Uterus (tissue), 4 donors: Measurements from ENCODE around the gene CENPQ. TPM values are rescaled to one million over a fixed set of nuclear protein-coding genes. Genes with fewer than 3 reads are reported as not detected.

Experiments used
- DNase-seq, 2 donors: peaks; one replicate each; pipeline ENCODE4 v3.0.0-alpha.2; 2019 to 2020
- H3K27ac ChIP-seq, 2 donors: fragments of 200-600 bp; sonication (generic); 1 replicate in 1 of 2; 2 replicates in 1 of 2; pipeline ENCODE4 v1.5.1; 2016 to 2018
- H3K27me3 ChIP-seq, 2 donors: fragments of 200-600 bp; sonication (generic); one replicate each; pipeline ENCODE4 v1.5.1; 2018 to 2019; ENCODE audit warnings: control low read depth in 1 of 2
- H3K36me3 ChIP-seq, 2 donors: fragments of 200-600 bp; sonication (generic); one replicate each; pipeline ENCODE4 v1.5.1; 2019; ENCODE audit warnings: control low read depth in 1 of 2
- H3K4me1 ChIP-seq, 2 donors: fragments of 200-600 bp; sonication (generic); one replicate each; pipeline ENCODE4 v1.5.1; 2018 to 2019; ENCODE audit warnings: control low read depth in 1 of 2
- H3K4me3 ChIP-seq, 2 donors: fragments of 200-600 bp; sonication (generic); 1 replicate in 1 of 2; 2 replicates in 1 of 2; pipeline ENCODE4 v1.5.1; 2018 to 2019; ENCODE audit warnings: mild to moderate bottlenecking in 1 of 2
- H3K9me3 ChIP-seq, 2 donors: fragments of 200-600 bp; sonication (generic); one replicate each; pipeline ENCODE4 v1.5.1; 2019; ENCODE audit warnings: control low read depth in 1 of 2
- CTCF ChIP-seq, 4 experiments: fragments of 200-600 bp in 2 of 4; fragments of 450-650 bp in 2 of 4; sonication (generic) in 2 of 4; IDR thresholded peaks; one replicate each; pipeline ENCODE4 v1.5.1; 2016 to 2019; ENCODE audit warnings: antibody characterized with exemption in 4 of 4, mild to moderate bottlenecking in 2 of 4, moderate library complexity in 1 of 4
- POLR2A ChIP-seq, 2 donors: fragments of 450-650 bp; IDR thresholded peaks; one replicate each; pipeline ENCODE4 v1.6.1; 2016; ENCODE audit warnings: antibody characterized with exemption in 2 of 2, mild to moderate bottlenecking in 1 of 2, moderate library complexity in 1 of 2
- intact Hi-C: fragments of 100-400 bp; cut with DNase I; formaldehyde crosslinking; loops from one replicate; pipeline ENCODE4 v1.15.1; 2023; ENCODE audit warnings: low total_unique reads
- total RNA-seq, 4 donors: library from RNA; depleted of rRNA in 3 of 4; stranded (reverse); fragments of >200 nt in 3 of 4; gene quantifications; one replicate each; pipeline versions ENCODE4 v1.1.0 to v1.2.4, GENCODE V29; 2014 to 2023
- donor health status: DM: yes; HTN: yes; CAD: no.

Gene CENPQ
- total RNA-seq, 4 donors from 2014 or later = 1.5 to 9.5 (median 3.4) TPM

- intact Hi-C loops = no loop called here
- Histone ChIP-seq H3K27me3 (no peaks in the 10 kb centered on the region), H3K27ac (no peak overlapping the region), H3K4me3 (no peak overlapping the region), H3K4me1 (no peaks in the 10 kb centered on the region), H3K9me3 (no peaks in the 10 kb centered on the region), H3K36me3 (no peaks in the 10 kb centered on the region)
- TF ChIP-seq CTCF (IDR thresholded peaks at IDR 0.05) (no peak), POLR2A (IDR thresholded peaks at IDR 0.05) (no peak)
- DNase-seq = no peak
Observed at GRCh38 chr6:49506569-49507111, 43.5 kb downstream of the CENPQ start.

GRCh38 chr6:49509342-49509741 lies 46.2 kb downstream of the CENPQ start:
- no peaks in the 10 kb centered on the region for H3K36me3 ChIP-seq
- no peak for DNase-seq
- no peak overlapping the region for H3K4me3 ChIP-seq
- no peak overlapping the region for H3K27ac ChIP-seq
- no peaks in the 10 kb centered on the region for H3K4me1 ChIP-seq
- H3K9me3 ChIP-seq = no peaks in the 10 kb centered on the region
- H3K27me3 ChIP-seq = no peaks in the 10 kb centered on the region
- no peak for TF ChIP-seq CTCF (IDR thresholded peaks at IDR 0.05)
- intact Hi-C loops = no loop called here

- intact Hi-C loops = no loop called here
- no peaks in the 10 kb centered on the region for H3K27me3 ChIP-seq
- H3K9me3 ChIP-seq = no peaks in the 10 kb centered on the region
- H3K4me1 ChIP-seq = no peaks in the 10 kb centered on the region
- H3K4me3 ChIP-seq = no peak overlapping the region
- H3K36me3 ChIP-seq = no peaks in the 10 kb centered on the region
- DNase-seq = no peak
- TF ChIP-seq POLR2A (IDR thresholded peaks at IDR 0.05) = no peak
- H3K27ac ChIP-seq = no peak overlapping the region
Observed at GRCh38 chr6:49513153-49513989, 50.2 kb downstream of the CENPQ start.

- no peaks in the 10 kb centered on the region for H3K4me1 ChIP-seq
- H3K9me3 ChIP-seq = no peaks in the 10 kb centered on the region
- intact Hi-C loops = no loop called here
- H3K4me3 ChIP-seq = no peak overlapping the region
- H3K36me3 ChIP-seq = no peaks in the 10 kb centered on the region
- DNase-seq = no peak
- TF ChIP-seq CTCF (IDR thresholded peaks at IDR 0.05) (no peak), POLR2A (IDR thresholded peaks at IDR 0.05) (no peak)
- no peaks in the 10 kb centered on the region for H3K27me3 ChIP-seq
- H3K27ac ChIP-seq = no peak overlapping the region
Observed at GRCh38 chr6:49514571-49515484, 51.7 kb downstream of the CENPQ start.

- no peaks in the 10 kb centered on the region for H3K4me1 ChIP-seq
- DNase-seq = no peak
- TF ChIP-seq POLR2A (IDR thresholded peaks at IDR 0.05) (no peak), CTCF (IDR thresholded peaks at IDR 0.05) (no peak)
- no peak overlapping the region for H3K27ac ChIP-seq
- H3K36me3 ChIP-seq = no peaks in the 10 kb centered on the region
- no peaks in the 10 kb centered on the region for H3K9me3 ChIP-seq
- intact Hi-C loops = no loop called here
- H3K4me3 ChIP-seq = no peak overlapping the region
- H3K27me3 ChIP-seq = no peaks in the 10 kb centered on the region
Observed at GRCh38 chr6:49515485-49516146, 52.4 kb downstream of the CENPQ start.
